Measurements from ENCODE around the gene ANKRD28. TPM values are rescaled to one million over a fixed set of nuclear protein-coding genes. Genes with fewer than 3 reads are reported as not detected.

The ANKRD28 gene
- total and polyA plus RNA-seq, 2 of the 4 experiments (the other 2 are of a cell fraction), result 52.6 to 211 TPM

DNA sequence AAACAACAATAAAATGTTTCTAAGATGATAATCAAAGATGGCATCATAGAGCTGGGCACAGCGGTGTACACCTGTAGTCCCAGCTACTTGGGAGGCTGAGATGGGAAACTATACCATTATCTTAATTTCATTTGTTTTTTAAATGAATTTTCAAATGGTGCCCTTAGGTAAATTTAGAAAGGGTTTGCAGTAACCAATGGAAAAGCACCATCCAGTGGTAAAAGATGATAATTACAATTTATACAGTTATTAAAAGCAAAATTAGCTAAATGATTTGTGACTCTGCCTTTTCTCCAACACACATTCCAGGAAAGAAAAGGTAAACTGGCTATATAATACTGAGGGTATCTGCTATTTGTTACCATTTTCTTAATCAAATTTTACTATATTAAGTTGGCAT, 14.4 kb upstream of the ANKRD28 start:
- H3K4ac ChIP-seq (ENCODE audit: low read depth, low read length), result peak overlapping the region; percentile 68; the same call in 1 of the 2 replicates
- H2BK120ac ChIP-seq (ENCODE audit: low read depth, low read length), result no peak overlapping the region
- WGBS, 2 experiments (ENCODE audit: extremely low coverage in 2 of 2, insufficient read length in 1 of 2), result no CpG with 5 or more reads among the region's 1 CpG
- in situ Hi-C loops (cut with MboI; ENCODE audit: low sequenced_read_pairs), result loop anchor here (10.0 kb wide), 1 partner anchor 373 kb away; no protein-coding TSS in a partner anchor
- intact Hi-C loops (cut with micrococcal nuclease), result loop anchor here (1.0 to 5.0 kb wide), 3 partner anchors 119 to 385 kb away; partner anchors contain the start of genes EAF1 and METTL6
- BruUV-seq (replicated peaks), result no TSS peak
- H3K9me3 ChIP-seq (ENCODE audit: control insufficient read depth, insufficient read depth, low read length), result no peaks in the 10 kb centered on the region
- DNase-seq (peak; percentile 36), ATAC-seq (ENCODE audit: low read depth) (peak; percentile 40; the same call in 1 of the 2 replicates)
- H4K8ac ChIP-seq (ENCODE audit: low read depth in 2 of 2, low read length in 2 of 2), result no peak overlapping the region; a peak in 1 of 4 replicates
- ChIA-PET CTCF (interaction anchor here (0.6 to 2.0 kb wide), 6 partner anchors 10 to 720 kb away, joined by 3 to 6 read pairs (median 4); no protein-coding TSS in a partner anchor), POLR2A (ENCODE audit: unreplicated experiment) (interaction anchor here (0.6 kb wide), 1 partner anchor 205 kb away, joined by 6 read pairs; no protein-coding TSS in a partner anchor)
- H4K5ac ChIP-seq (ENCODE audit: low read depth, low read length), result no peak overlapping the region
- peak overlapping the region; percentile 93; the same call in 1 of the 2 replicates for H2AK5ac ChIP-seq (ENCODE audit: low read depth, low read length)
- H3K23ac ChIP-seq (ENCODE audit: low read depth, low read length), result no peak overlapping the region
- no peak overlapping the region for H4K91ac ChIP-seq (ENCODE audit: insufficient read depth, low read depth, low read length)
- H2BK20ac ChIP-seq (ENCODE audit: low read depth, low read length), result no peak overlapping the region
- TF ChIP-seq MAZ (IDR thresholded peaks at IDR 0.05; ENCODE audit: borderline replicate concordance, low read depth, low read length), result no peak
- TF ChIP-seq USF2 (IDR thresholded peaks at IDR 0.05; ENCODE audit: low read depth, low read length), result no peak
- TF ChIP-seq SMC3 (IDR thresholded peaks at IDR 0.05; ENCODE audit: low read depth, low read length), result peak; percentile 72
- TF ChIP-seq FOS (IDR thresholded peaks at IDR 0.05; ENCODE audit: low read depth, low read length), result no peak
- peak; percentile 62 for TF ChIP-seq CTCF (conservative IDR thresholded peaks at IDR 0.05; ENCODE audit: low read depth, low read length)
- TF ChIP-seq NFE2L2 (IDR thresholded peaks at IDR 0.05; ENCODE audit: low read depth, low read length), result no peak
- no peak for TF ChIP-seq ELK1 (IDR thresholded peaks at IDR 0.05; ENCODE audit: borderline replicate concordance, low read depth, low read length)
- no peak for TF ChIP-seq BHLHE40 (IDR thresholded peaks at IDR 0.05; ENCODE audit: low read depth, low read length)
- TF ChIP-seq RAD21 (IDR thresholded peaks at IDR 0.05; ENCODE audit: low read length), result peak; percentile 77
- TF ChIP-seq RCOR1 (IDR thresholded peaks at IDR 0.05; ENCODE audit: insufficient replicate concordance, low read length), result no peak
- H3K9ac ChIP-seq (ENCODE audit: low read depth, low read length), result no peak overlapping the region
- H3K4me1 ChIP-seq (ENCODE audit: control insufficient read depth, insufficient read depth, low read length), result peaks cover 4% of the 10 kb centered on the region; the same call in 1 of the 2 replicates
- no peak overlapping the region for H2BK5ac ChIP-seq (ENCODE audit: low read depth, low read length, poor library complexity, severe bottlenecking)
- H3K14ac ChIP-seq (replicated peaks; ENCODE audit: low read depth, low read length), result no peak overlapping the region
- H2BK15ac ChIP-seq (ENCODE audit: low read depth, low read length), result no peak overlapping the region
- dilution Hi-C loops (cut with HindIII; ENCODE audit: low sequenced_read_pairs, unreplicated experiment), result no loop called here
- H3K4me3 ChIP-seq (ENCODE audit: insufficient read depth, low read depth, low read length), result no peak overlapping the region
- no peaks in the 10 kb centered on the region for H3K36me3 ChIP-seq (ENCODE audit: control insufficient read depth, insufficient read depth, low read length)
- H3K79me1 ChIP-seq (ENCODE audit: low read depth in 1 of 2, low read length in 2 of 2), result peaks cover 31 to 37% of the 10 kb centered on the region in 2 experiments
- no peak overlapping the region for H3K18ac ChIP-seq (ENCODE audit: low read depth, low read length)
- no peak overlapping the region for H3K27ac ChIP-seq (ENCODE audit: insufficient read depth, low read length)
- H2AK9ac ChIP-seq (replicated peaks; ENCODE audit: low read depth, low read length, poor library complexity), result no peak overlapping the region
- no peak overlapping the region for H2AFZ ChIP-seq (replicated peaks; ENCODE audit: low read length, poor library complexity)
- no peaks in the 10 kb centered on the region; the same call in 1 of the 2 replicates for H3K9me1 ChIP-seq (ENCODE audit: insufficient read depth, low read length)
- no peaks in the 10 kb centered on the region for H4K20me1 ChIP-seq (ENCODE audit: insufficient read depth, low read length)
- H3K4me2 ChIP-seq (ENCODE audit: low read depth, low read length), result no peak overlapping the region
- H3K27me3 ChIP-seq (ENCODE audit: control insufficient read depth, insufficient read depth, low read length), result no peaks in the 10 kb centered on the region
- no peak overlapping the region for H3K56ac ChIP-seq (ENCODE audit: extremely low read depth, insufficient read depth, low read length)

All from IMR-90 (cell line).